Effector memory CD8-positive, alpha-beta T cell (primary cell): ENCODE measurements around the gene ELOA2.

Experiments
- ATAC-seq: fragments of 150-1000 bp; cut with Tn5 transposase; replicated peaks from 2 replicates; pipeline ENCODE4 v1.10.0; 2021; ENCODE audit warnings: mild to moderate bottlenecking, moderate library complexity
- DNase-seq, 3 experiments: peaks; one replicate each; pipeline ENCODE4 v3.0.0; 2021
- H3K27ac Mint-ChIP-seq, 2 donors: one replicate each; pipeline ENCODE4 v1.8.0; 2022; ENCODE audit warnings: mild to moderate bottlenecking in 2 of 2, mixed read lengths in 2 of 2, moderate library complexity in 2 of 2
- H3K27me3 Mint-ChIP-seq, 2 donors: one replicate each; pipeline ENCODE4 v1.8.0; 2022; ENCODE audit warnings: mixed read lengths in 2 of 2
- H3K36me3 Mint-ChIP-seq: one replicate; pipeline ENCODE4 v1.8.0; 2022; ENCODE audit warnings: mild to moderate bottlenecking, moderate library complexity, mixed read lengths; ENCODE audit not compliant: insufficient read depth
- H3K4me1 Mint-ChIP-seq, 2 donors: one replicate each; pipeline ENCODE4 v1.8.0; 2022; ENCODE audit warnings: low read depth in 2 of 2, mixed read lengths in 2 of 2
- H3K4me3 Mint-ChIP-seq, 2 donors: one replicate each; pipeline ENCODE4 v1.8.0; 2022; ENCODE audit warnings: mild to moderate bottlenecking in 2 of 2, mixed read lengths in 2 of 2, moderate library complexity in 2 of 2
- H3K9me3 Mint-ChIP-seq, 2 donors: one replicate each; pipeline ENCODE4 v1.8.0; 2022; ENCODE audit warnings: mixed read lengths in 2 of 2
- total RNA-seq, 9 experiments: gene quantifications; one replicate each; lab custom pipeline; 2026; lab: John Stamatoyannopoulos, UW

The ELOA2 gene, protein sequence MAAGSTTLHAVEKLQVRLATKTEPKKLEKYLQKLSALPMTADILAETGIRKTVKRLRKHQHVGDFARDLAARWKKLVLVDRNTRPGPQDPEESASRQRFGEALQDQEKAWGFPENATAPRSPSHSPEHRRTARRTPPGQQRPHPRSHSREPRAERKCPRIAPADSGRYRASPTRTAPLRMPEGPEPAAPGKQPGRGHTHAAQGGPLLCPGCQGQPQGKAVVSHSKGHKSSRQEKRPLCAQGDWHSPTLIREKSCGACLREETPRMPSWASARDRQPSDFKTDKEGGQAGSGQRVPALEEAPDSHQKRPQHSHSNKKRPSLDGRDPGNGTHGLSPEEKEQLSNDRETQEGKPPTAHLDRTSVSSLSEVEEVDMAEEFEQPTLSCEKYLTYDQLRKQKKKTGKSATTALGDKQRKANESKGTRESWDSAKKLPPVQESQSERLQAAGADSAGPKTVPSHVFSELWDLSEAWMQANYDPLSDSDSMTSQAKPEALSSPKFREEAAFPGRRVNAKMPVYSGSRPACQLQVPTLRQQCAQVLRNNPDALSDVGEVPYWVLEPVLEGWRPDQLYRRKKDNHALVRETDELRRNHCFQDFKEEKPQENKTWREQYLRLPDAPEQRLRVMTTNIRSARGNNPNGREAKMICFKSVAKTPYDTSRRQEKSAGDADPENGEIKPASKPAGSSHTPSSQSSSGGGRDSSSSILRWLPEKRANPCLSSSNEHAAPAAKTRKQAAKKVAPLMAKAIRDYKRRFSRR
- 0 to 0.10 (median 0) reads per million in 9 experiments for total RNA-seq

DNA sequence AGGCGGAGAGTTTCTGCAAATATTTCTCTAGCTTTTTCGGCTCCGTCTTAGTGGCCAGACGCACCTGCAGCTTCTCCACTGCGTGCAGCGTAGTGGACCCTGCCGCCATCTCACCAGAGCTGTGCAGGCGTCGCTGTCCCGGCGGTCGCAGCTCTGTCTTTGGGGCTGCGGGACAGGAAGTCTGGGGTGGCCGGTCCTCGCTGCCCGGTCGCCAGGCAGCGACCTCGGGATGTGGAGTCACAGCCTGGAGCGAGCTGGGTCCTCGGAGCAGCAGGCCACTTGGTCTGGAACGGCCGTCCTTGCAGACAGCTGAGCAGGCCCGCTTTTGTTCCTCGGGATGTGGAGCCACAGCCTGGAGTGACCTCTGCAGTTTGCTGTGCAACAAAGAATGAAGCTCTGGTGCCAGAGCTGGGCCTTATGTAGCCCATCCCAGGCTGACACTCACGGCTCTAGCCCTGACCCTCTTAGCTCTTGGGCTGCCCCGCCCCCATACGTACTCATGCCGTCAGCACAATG lies at the start of gene ELOA2:
Gene ELOA2 (minus strand): TSS at position 466 of the 516 bp plus-strand sequence. CDS start 357 bp downstream, at position 109.
- DNase-seq: no peak
- Mint-ChIP-seq H3K9me3 (no peaks in the 10 kb centered on the region), H3K27me3 (peaks cover 10 to 21% of the 10 kb centered on the region in 2 donors), H3K4me1 (no peaks in the 10 kb centered on the region), H3K36me3 (no peaks in the 10 kb centered on the region), H3K4me3 (no peak within 1 kb of the TSS), H3K27ac (no peak within 1 kb of the TSS)
- ATAC-seq: no peak

DNA sequence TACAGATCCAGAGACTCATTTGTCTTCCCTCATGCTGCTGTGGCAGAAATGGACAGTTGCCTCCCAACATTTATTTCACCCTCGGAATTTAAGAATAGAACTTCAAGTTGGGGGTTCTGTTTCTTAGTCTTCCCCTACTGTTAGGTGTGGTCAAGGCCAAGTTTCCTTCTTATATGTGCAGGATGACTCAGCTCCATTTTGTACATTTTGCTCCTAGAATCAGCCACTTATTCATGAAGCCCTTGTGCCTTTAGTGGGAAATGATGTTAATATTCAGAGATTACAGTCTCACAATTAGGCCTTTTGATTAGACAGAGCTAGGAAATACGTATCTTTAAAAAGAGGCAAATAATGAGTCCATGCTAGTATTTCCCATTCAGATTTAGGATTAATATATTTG lies 46.2 kb upstream of the ELOA2 start:
- H3K9me3 Mint-ChIP-seq: no peaks in the 10 kb centered on the region
- H3K27me3 Mint-ChIP-seq: no peaks in the 10 kb centered on the region
- ATAC-seq (no peak), DNase-seq (no peak)
- H3K27ac Mint-ChIP-seq: no peak overlapping the region
- H3K4me3 Mint-ChIP-seq: no peak overlapping the region
- no peaks in the 10 kb centered on the region for H3K36me3 Mint-ChIP-seq
- no peaks in the 10 kb centered on the region for H3K4me1 Mint-ChIP-seq

DNA sequence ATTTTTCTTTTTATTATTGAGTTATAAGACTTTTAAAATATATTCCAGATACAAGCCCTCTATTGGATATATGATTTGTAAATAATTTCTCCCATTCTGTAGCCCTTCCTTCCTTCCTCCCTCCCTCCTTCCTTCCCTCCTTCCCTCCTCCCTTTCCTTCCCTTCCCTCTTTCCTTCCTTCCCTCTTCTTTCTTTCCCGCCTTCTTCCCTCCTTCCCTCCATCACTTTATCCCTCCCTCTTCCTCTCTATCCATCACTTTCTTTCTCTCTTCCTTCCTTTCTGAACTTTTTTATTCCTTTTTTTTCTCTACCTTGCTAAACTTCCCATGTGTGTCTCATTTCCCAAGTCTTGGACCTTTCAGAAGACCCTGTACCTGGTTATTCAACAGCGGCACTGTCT lies 45.5 kb upstream of the ELOA2 start:
- H3K9me3 Mint-ChIP-seq: no peaks in the 10 kb centered on the region
- ATAC-seq (no peak), DNase-seq (no peak)
- H3K4me3 Mint-ChIP-seq: no peak overlapping the region
- H3K36me3 Mint-ChIP-seq: no peaks in the 10 kb centered on the region
- H3K27me3 Mint-ChIP-seq: no peaks in the 10 kb centered on the region
- H3K27ac Mint-ChIP-seq: no peak overlapping the region
- H3K4me1 Mint-ChIP-seq: no peaks in the 10 kb centered on the region

DNA sequence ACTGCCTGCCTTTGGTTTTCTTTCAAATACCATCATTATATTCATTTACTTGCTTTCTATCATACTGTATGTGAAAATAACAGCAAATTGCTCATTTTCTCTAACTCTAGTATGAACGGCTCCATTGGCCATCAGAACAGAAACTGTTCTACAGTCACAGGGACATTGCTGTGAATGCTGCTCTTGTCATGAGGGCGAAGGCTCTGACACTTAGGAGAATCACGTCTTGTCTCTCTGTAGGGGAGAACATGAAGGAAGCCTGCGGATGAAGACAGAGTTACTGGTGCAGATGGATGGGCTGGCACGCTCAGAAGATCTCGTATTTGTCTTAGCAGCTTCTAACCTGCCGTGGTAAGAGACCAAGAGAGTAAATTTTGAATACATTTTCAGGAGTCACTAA lies 41.7 kb upstream of the ELOA2 start:
- Mint-ChIP-seq H3K36me3 (no peaks in the 10 kb centered on the region), H3K4me1 (peaks cover 0 to 2% of the 10 kb centered on the region in 2 donors)

DNA sequence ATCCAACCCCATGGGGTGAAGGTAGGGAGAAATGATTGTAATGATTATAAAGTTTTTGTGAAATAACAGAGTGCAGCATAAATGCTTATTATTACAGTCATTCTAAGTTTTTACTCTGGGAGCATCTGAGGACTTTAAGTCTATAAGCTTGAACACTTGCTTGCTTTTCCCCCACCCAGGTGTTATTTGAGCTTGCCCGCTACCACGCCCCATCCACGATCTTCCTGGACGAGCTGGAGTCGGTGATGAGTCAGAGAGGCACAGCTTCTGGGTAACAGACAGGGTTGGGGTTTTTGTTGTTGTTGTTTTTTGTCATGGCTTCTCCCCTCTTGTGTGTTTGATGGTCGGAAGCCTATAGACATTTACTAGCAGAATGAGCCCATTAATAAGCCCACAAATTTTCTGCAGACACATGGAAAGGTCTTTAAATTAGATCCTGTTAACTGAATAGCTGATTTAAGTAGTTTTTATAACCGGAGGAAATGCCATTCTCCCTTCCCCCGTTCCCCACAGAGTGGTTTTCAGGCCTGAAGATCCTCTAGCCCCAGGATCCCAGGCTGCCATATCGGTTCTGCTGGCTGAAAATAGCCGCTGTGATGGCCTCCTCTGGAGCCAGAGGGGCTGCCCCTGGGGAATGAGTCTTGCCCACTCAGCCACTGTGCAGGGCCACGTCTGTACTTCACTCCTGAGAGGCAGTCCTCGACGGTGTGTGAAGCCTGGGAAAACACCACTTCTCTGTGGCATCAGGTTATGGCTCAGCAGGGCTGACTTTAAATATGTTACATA lies 39.9 kb upstream of the ELOA2 start:
- ATAC-seq: no peak
- no peaks in the 10 kb centered on the region for H3K9me3 Mint-ChIP-seq

More for the DNA sequence above, 41.7 kb upstream of the ELOA2 start:
- Mint-ChIP-seq H3K4me3 (no peak overlapping the region), H3K9me3 (no peaks in the 10 kb centered on the region), H3K27ac (no peak overlapping the region), H3K27me3 (peaks cover 5 to 16% of the 10 kb centered on the region in 2 donors)
- DNase-seq (no peak), ATAC-seq (no peak)

DNA sequence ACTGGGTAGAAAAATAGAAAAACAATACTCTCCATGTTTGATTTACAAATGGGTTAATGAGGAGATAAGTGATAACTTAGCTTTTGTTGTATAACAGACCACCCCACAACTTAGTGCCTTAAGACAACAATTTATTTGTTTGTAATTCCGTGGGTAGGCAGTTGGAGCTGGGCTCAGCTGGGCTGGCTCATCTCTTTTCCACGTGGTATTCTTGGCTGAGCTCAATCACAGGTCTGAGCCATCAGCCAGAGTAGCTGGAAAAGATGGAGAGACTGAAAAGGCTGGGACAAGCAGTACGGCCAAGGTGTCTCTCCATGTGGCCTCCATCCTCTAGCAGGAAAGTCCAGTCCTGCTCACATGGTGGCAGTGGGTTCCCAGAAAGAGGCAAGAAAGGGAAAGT lies 32.2 kb upstream of the ELOA2 start:
- no peaks in the 10 kb centered on the region for H3K4me1 Mint-ChIP-seq
- DNase-seq (no peak), ATAC-seq (no peak)
- no peak overlapping the region for H3K27ac Mint-ChIP-seq
- H3K27me3 Mint-ChIP-seq: peaks cover 3 to 32% of the 10 kb centered on the region in 2 donors
- no peak overlapping the region for H3K4me3 Mint-ChIP-seq
- no peaks in the 10 kb centered on the region for H3K9me3 Mint-ChIP-seq
- no peaks in the 10 kb centered on the region for H3K36me3 Mint-ChIP-seq

More for the DNA sequence above, 39.9 kb upstream of the ELOA2 start:
- H3K27ac Mint-ChIP-seq: no peak overlapping the region
- peaks cover 5 to 24% of the 10 kb centered on the region in 2 donors for H3K27me3 Mint-ChIP-seq
- H3K4me1 Mint-ChIP-seq: peaks cover 0 to 2% of the 10 kb centered on the region in 2 donors
- DNase-seq: no peak
- no peaks in the 10 kb centered on the region for H3K36me3 Mint-ChIP-seq
- H3K4me3 Mint-ChIP-seq: no peak overlapping the region

DNA sequence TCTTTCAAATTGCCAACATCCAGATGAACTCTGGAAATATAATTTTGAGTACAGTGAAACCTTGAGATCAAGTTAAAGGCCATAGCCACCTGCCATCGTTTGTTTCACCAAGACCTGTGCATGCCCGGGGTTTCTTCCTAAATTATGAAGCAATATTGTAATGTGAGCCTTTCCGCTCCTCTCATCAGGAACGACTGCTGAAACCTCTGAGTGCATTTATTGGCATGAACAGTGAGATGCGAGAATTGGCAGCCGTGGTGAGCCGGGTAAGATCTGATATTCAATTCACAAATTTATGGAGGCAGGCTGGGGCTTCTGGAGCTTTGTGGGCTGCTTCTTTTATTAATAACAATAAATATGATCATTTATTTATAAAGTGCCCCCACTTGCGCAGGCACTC lies 27.7 kb upstream of the ELOA2 start:
- no peaks in the 10 kb centered on the region for H3K36me3 Mint-ChIP-seq
- H3K27ac Mint-ChIP-seq: no peak overlapping the region

DNA sequence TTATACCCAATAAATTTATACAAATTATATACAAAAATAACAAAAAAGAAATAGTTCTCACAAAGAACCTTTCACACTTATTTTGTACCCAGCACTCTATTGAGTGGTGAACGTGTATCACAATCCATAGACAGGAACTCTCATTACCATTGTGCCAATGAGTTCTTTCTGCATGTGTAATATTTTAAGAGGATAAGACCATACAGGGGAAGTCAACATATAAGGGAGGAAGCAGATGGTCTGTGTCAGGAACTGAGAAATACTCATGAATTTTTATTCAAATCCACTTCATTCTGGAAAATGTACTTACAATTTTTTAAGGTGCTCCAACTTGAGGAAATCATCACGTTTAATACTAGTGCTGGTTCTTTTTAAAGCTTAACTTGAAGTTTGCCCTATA lies 27.1 kb upstream of the ELOA2 start:
- H3K36me3 Mint-ChIP-seq: no peaks in the 10 kb centered on the region
- no peaks in the 10 kb centered on the region for H3K4me1 Mint-ChIP-seq
- H3K4me3 Mint-ChIP-seq: no peak overlapping the region
- H3K9me3 Mint-ChIP-seq: no peaks in the 10 kb centered on the region
- no peak overlapping the region for H3K27ac Mint-ChIP-seq
- no peak for ATAC-seq
- H3K27me3 Mint-ChIP-seq: peaks cover 4 to 19% of the 10 kb centered on the region in 2 donors
- DNase-seq: no peak

More for the DNA sequence above, 27.7 kb upstream of the ELOA2 start:
- ATAC-seq (no peak), DNase-seq (no peak)
- H3K4me3 Mint-ChIP-seq: no peak overlapping the region
- peaks cover 0 to 19% of the 10 kb centered on the region in 2 donors for H3K27me3 Mint-ChIP-seq
- no peaks in the 10 kb centered on the region for H3K9me3 Mint-ChIP-seq
- H3K4me1 Mint-ChIP-seq: no peaks in the 10 kb centered on the region

DNA sequence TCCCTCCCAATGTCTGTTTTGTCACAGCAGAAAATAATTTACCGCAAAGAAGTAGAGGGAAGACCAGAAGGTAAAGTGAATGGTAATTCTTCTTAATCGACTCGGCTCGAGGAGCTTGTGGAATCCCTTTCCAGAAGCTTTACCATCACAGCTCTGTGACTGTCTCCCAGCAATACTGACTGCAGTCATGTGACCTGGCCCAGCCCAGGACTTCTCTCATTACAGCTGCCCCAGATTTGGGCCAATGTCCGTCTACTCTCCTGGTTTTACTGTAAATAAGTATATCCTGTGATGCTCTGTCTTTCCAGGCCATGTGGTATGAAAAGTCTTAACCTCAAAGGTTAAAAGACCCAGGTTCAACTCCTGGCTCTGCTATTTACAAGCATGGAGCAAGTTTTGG lies 18.9 kb upstream of the ELOA2 start:
- no peaks in the 10 kb centered on the region for H3K36me3 Mint-ChIP-seq
- DNase-seq (no peak), ATAC-seq (no peak)
- H3K4me3 Mint-ChIP-seq: no peak overlapping the region
- peaks cover 11 to 26% of the 10 kb centered on the region in 2 donors for H3K27me3 Mint-ChIP-seq
- no peaks in the 10 kb centered on the region for H3K9me3 Mint-ChIP-seq
- H3K27ac Mint-ChIP-seq: no peak overlapping the region
- H3K4me1 Mint-ChIP-seq: peaks cover 0 to 4% of the 10 kb centered on the region in 2 donors

DNA sequence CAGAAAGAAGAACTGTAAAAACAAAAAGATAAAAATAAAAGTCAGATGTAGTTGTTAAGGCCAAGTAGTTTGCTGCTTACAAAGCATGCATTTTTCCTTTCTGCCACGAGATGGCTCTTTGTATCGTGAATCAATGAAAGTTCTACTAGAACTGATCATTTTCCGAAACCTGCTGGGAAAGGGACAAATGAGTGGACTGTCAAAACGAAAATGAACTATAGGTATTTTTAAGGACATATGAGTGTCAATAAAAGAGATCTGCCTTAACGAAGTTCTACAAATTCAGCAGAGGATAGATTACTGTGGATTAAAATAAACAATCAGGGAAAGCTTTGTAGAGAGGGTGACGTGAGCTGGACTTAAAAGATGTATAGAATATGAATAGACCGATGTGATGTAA lies 15.0 kb upstream of the ELOA2 start:
- no peak overlapping the region for H3K4me3 Mint-ChIP-seq
- no peaks in the 10 kb centered on the region for H3K36me3 Mint-ChIP-seq
- no peak overlapping the region for H3K27ac Mint-ChIP-seq
- no peaks in the 10 kb centered on the region for H3K9me3 Mint-ChIP-seq
- peaks cover 14 to 38% of the 10 kb centered on the region in 2 donors for H3K27me3 Mint-ChIP-seq
- H3K4me1 Mint-ChIP-seq: peaks cover 0 to 4% of the 10 kb centered on the region in 2 donors
- peak in 1 of 3 experiments; percentile 25 for DNase-seq
- ATAC-seq: no peak

DNA sequence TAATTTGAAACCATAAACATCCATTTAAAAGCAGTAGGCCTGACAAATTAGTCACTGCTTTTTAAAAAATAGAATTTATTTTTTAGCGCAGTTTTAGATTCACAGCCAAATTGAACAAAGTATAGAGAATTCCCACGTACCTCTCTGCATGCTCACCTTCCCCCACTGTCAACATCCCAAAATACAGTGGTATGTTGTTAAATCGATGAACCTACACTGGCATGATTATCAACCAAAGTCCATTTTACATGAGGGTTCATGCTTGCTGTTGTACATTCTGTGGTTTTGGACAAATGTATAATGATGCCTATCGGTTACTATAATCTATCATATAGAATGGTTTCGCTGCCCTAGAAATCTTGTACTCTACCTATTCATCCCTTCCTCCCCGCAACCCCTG lies 5.6 kb upstream of the ELOA2 start:
- ATAC-seq: no peak
- H3K27ac Mint-ChIP-seq: no peak overlapping the region
- peaks cover 3% of the 10 kb centered on the region for H3K36me3 Mint-ChIP-seq
- no peak for DNase-seq
- no peaks in the 10 kb centered on the region for H3K4me1 Mint-ChIP-seq
- H3K4me3 Mint-ChIP-seq: no peak overlapping the region
- peaks cover 30 to 37% of the 10 kb centered on the region in 2 donors for H3K27me3 Mint-ChIP-seq
- no peaks in the 10 kb centered on the region for H3K9me3 Mint-ChIP-seq

DNA sequence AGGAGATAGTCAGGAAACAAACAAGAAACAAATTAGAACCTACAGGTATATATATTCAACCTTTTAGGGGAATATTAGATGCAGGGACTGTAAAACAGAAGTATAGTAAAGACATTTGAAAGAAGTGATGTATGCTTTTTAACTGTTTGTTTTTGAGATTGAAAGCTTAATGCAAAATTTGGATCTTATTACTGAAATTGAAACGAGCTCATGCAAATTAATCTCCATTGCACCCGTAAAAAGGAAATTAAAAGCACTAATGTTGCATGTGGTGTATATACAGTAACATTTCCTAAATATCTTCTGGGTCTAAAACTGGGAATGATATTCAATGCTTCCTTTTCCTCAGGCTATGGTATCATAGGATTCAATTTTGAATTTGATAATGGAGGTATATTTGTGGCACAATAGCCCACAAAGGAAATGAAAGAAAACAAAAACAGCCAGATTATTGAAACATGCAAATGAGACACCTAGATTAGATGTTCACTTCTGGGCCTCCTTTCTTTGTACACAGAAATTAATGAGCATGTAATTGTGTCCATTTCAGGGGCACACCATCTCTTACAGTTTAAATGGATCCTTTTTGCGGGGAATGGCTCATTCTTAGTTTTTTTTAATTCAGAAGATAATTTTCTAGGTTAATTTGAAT lies 1.6 kb upstream of the ELOA2 start:
- Mint-ChIP-seq H3K4me1 (no peaks in the 10 kb centered on the region), H3K4me3 (no peak overlapping the region), H3K27me3 (peaks cover 25 to 34% of the 10 kb centered on the region in 2 donors), H3K36me3 (no peaks in the 10 kb centered on the region), H3K27ac (no peak overlapping the region), H3K9me3 (no peaks in the 10 kb centered on the region)
- ATAC-seq: no peak
- no peak for DNase-seq
